ENCODE results near the gene SDHC. TPM values are rescaled to one million over a fixed set of nuclear protein-coding genes. Genes with fewer than 3 reads are reported as not detected.

SDHC gene
- total and polyA plus RNA-seq, 4 donors, result 44.3 to 247 (median 96.7) TPM

DNA sequence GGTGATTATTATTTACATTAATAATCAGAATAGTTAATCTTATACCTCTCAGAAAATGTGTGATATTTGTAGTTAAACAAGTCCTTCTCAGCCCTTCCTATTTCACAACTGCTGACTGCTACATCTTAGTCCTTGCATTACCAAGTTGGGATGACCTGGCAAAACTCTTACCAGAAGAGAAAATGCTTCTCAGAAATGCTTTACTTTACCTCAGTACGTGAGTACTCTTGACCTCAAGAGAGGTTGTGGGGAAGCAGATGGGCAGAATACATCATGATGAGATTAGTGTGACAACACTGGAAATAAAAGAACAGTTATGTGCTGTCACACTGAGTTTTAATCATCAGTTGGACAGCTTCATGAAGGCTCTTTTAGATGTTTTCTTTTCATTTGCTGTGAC, 37.3 kb downstream of the SDHC start:
- Histone ChIP-seq H3K27me3 (ENCODE audit: control insufficient read depth in 4 of 4, insufficient read depth in 4 of 4, low read length in 3 of 4) (no peaks in the 10 kb centered on the region), H3K27ac (ENCODE audit: low read depth in 1 of 2, low read length in 2 of 2) (no peak overlapping the region), H3K9me3 (ENCODE audit: control insufficient read depth in 4 of 4, low read length in 3 of 4) (no peaks in the 10 kb centered on the region), H3K36me3 (ENCODE audit: control insufficient read depth in 4 of 4, insufficient read depth in 3 of 4, low read depth in 1 of 4, low read length in 3 of 4) (peaks cover 0 to 14% (median 6%) of the 10 kb centered on the region in 4 donors), H3K4me1 (ENCODE audit: control insufficient read depth in 4 of 4, insufficient read depth in 4 of 4, low read length in 3 of 4) (no peaks in the 10 kb centered on the region), H3K9ac (ENCODE audit: low read depth in 1 of 2, low read length in 2 of 2) (no peak overlapping the region), H3K4me3 (ENCODE audit: low read depth in 1 of 3, low read length in 3 of 3) (no peak overlapping the region)
- no peak for TF ChIP-seq RAD21 (IDR thresholded peaks at IDR 0.05)
- no peak for TF ChIP-seq EGR1 (IDR thresholded peaks at IDR 0.05; ENCODE audit: low read depth in 2 of 2)
- TF ChIP-seq, protein P1, sequence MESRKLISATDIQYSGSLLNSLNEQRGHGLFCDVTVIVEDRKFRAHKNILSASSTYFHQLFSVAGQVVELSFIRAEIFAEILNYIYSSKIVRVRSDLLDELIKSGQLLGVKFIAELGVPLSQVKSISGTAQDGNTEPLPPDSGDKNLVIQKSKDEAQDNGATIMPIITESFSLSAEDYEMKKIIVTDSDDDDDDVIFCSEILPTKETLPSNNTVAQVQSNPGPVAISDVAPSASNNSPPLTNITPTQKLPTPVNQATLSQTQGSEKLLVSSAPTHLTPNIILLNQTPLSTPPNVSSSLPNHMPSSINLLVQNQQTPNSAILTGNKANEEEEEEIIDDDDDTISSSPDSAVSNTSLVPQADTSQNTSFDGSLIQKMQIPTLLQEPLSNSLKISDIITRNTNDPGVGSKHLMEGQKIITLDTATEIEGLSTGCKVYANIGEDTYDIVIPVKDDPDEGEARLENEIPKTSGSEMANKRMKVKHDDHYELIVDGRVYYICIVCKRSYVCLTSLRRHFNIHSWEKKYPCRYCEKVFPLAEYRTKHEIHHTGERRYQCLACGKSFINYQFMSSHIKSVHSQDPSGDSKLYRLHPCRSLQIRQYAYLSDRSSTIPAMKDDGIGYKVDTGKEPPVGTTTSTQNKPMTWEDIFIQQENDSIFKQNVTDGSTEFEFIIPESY (IDR thresholded peaks at IDR 0.05), result no peak
- TF ChIP-seq, protein P2, sequence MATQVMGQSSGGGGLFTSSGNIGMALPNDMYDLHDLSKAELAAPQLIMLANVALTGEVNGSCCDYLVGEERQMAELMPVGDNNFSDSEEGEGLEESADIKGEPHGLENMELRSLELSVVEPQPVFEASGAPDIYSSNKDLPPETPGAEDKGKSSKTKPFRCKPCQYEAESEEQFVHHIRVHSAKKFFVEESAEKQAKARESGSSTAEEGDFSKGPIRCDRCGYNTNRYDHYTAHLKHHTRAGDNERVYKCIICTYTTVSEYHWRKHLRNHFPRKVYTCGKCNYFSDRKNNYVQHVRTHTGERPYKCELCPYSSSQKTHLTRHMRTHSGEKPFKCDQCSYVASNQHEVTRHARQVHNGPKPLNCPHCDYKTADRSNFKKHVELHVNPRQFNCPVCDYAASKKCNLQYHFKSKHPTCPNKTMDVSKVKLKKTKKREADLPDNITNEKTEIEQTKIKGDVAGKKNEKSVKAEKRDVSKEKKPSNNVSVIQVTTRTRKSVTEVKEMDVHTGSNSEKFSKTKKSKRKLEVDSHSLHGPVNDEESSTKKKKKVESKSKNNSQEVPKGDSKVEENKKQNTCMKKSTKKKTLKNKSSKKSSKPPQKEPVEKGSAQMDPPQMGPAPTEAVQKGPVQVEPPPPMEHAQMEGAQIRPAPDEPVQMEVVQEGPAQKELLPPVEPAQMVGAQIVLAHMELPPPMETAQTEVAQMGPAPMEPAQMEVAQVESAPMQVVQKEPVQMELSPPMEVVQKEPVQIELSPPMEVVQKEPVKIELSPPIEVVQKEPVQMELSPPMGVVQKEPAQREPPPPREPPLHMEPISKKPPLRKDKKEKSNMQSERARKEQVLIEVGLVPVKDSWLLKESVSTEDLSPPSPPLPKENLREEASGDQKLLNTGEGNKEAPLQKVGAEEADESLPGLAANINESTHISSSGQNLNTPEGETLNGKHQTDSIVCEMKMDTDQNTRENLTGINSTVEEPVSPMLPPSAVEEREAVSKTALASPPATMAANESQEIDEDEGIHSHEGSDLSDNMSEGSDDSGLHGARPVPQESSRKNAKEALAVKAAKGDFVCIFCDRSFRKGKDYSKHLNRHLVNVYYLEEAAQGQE (IDR thresholded peaks at IDR 0.05), result no peak
- no peak for TF ChIP-seq JUND (IDR thresholded peaks at IDR 0.05)
- TF ChIP-seq, protein P3, sequence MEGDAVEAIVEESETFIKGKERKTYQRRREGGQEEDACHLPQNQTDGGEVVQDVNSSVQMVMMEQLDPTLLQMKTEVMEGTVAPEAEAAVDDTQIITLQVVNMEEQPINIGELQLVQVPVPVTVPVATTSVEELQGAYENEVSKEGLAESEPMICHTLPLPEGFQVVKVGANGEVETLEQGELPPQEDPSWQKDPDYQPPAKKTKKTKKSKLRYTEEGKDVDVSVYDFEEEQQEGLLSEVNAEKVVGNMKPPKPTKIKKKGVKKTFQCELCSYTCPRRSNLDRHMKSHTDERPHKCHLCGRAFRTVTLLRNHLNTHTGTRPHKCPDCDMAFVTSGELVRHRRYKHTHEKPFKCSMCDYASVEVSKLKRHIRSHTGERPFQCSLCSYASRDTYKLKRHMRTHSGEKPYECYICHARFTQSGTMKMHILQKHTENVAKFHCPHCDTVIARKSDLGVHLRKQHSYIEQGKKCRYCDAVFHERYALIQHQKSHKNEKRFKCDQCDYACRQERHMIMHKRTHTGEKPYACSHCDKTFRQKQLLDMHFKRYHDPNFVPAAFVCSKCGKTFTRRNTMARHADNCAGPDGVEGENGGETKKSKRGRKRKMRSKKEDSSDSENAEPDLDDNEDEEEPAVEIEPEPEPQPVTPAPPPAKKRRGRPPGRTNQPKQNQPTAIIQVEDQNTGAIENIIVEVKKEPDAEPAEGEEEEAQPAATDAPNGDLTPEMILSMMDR (IDR thresholded peaks at IDR 0.05; ENCODE audit: low read depth, low read length, missing input control), result no peak
- no peak for TF ChIP-seq NR2F2 (IDR thresholded peaks at IDR 0.05)
- no peak for TF ChIP-seq FOXA2 (IDR thresholded peaks at IDR 0.05)
- TF ChIP-seq HNF4A (conservative IDR thresholded peaks at IDR 0.05), result no peak
- DNase-seq (ENCODE audit: low spot score), result no peak
- WGBS, result 83% methylated on average over 1 of the region's 1 CpG

DNA sequence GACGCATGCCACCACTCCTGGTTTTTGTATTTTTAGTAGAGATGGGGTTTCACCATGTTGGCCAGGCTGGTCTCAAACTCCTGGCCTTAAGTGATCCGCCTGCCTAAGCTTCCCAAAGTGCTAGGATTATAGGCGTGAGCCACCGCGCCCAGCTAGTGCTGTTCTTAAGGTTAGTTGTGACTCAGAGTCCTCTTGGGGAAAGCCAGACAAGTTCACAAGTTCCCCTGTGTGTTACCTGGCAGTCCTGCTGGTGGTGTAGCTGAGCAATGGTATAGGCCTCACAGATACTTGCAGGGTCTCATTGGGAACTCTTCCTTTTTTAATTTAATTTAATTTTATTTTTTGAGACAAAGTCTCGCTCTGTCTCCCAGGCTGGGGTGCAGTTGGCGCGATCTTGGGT, 42.9 kb downstream of the SDHC start:
- Histone ChIP-seq H3K4me1 (ENCODE audit: control insufficient read depth in 4 of 4, insufficient read depth in 4 of 4, low read length in 3 of 4) (no peaks in the 10 kb centered on the region), H3K4me3 (ENCODE audit: low read depth in 1 of 3, low read length in 3 of 3) (no peak overlapping the region), H3K9me3 (ENCODE audit: control insufficient read depth in 4 of 4, low read length in 3 of 4) (no peaks in the 10 kb centered on the region), H3K36me3 (ENCODE audit: control insufficient read depth in 4 of 4, insufficient read depth in 3 of 4, low read depth in 1 of 4, low read length in 3 of 4) (peaks cover 3 to 11% (median 7%) of the 10 kb centered on the region in 4 donors), H3K9ac (ENCODE audit: low read depth in 1 of 2, low read length in 2 of 2) (no peak overlapping the region), H3K27ac (ENCODE audit: low read depth in 1 of 2, low read length in 2 of 2) (no peak overlapping the region), H3K27me3 (ENCODE audit: control insufficient read depth in 4 of 4, insufficient read depth in 4 of 4, low read length in 3 of 4) (no peaks in the 10 kb centered on the region)
- no peak for DNase-seq (ENCODE audit: low spot score)
- TF ChIP-seq, protein P3 (IDR thresholded peaks at IDR 0.05; ENCODE audit: low read depth, low read length, missing input control), result no peak
- TF ChIP-seq TAF1 (conservative IDR thresholded peaks at IDR 0.05) (no peak), YY1 (IDR thresholded peaks at IDR 0.05) (no peak), RAD21 (IDR thresholded peaks at IDR 0.05) (no peak), JUND (IDR thresholded peaks at IDR 0.05) (no peak), FOXA1 (IDR thresholded peaks at IDR 0.05) (no peak), EGR1 (IDR thresholded peaks at IDR 0.05; ENCODE audit: low read depth in 2 of 2) (no peak)
- TF ChIP-seq, protein P2 (IDR thresholded peaks at IDR 0.05), result no peak
- 98% methylated on average over 8 of the region's 8 CpGs for WGBS

All from liver (tissue), 9 donors.